KMS-11 (cell line): Measurements from ENCODE around the gene ARSJ.

Source experiments
- H2AFZ ChIP-seq: fragments of 200-600 bp; sonication (generic); 2 replicates; pipeline ENCODE4 v1.6.1; 2016; ENCODE audit warnings: antibody characterized with exemption, mixed run types, low read depth
- H3K27ac ChIP-seq: fragments of 200-600 bp; sonication (generic); 2 replicates; pipeline ENCODE4 v1.6.1; 2016; ENCODE audit warnings: mild to moderate bottlenecking, mixed run types
- H3K27me3 ChIP-seq: fragments of 200-600 bp; sonication (generic); 2 replicates; pipeline ENCODE4 v1.6.1; 2017; ENCODE audit warnings: mild to moderate bottlenecking, low read depth, mixed run types, moderate library complexity; ENCODE audit not compliant: insufficient read depth
- H3K36me3 ChIP-seq: fragments of 200-600 bp; sonication (generic); 2 replicates; pipeline ENCODE4 v1.6.1; 2017; ENCODE audit warnings: mild to moderate bottlenecking, mixed run types; ENCODE audit not compliant: insufficient read depth
- H3K4me1 ChIP-seq: fragments of 200-600 bp; sonication (generic); 2 replicates; pipeline ENCODE4 v1.6.1; 2016; ENCODE audit warnings: mild to moderate bottlenecking, low read depth, mixed run types; ENCODE audit not compliant: poor library complexity, severe bottlenecking
- H3K4me2 ChIP-seq: fragments of 200-600 bp; sonication (generic); 2 replicates; pipeline ENCODE4 v1.7.0; 2016; ENCODE audit warnings: mild to moderate bottlenecking, mixed run types
- H3K4me3 ChIP-seq: fragments of 200-600 bp; sonication (generic); IDR thresholded peaks from 2 replicates; pipeline ENCODE4 v1.6.1; 2017; ENCODE audit warnings: low read depth, low read length, mixed read lengths; ENCODE audit not compliant: insufficient read depth
- H3K79me2 ChIP-seq: fragments of 200-600 bp; sonication (generic); 2 replicates; pipeline ENCODE4 v1.6.1; 2016; ENCODE audit warnings: low read depth, mixed run types; ENCODE audit not compliant: insufficient read depth
- H3K9ac ChIP-seq: fragments of 200-600 bp; sonication (generic); 2 replicates; pipeline ENCODE4 v1.6.1; 2016; ENCODE audit warnings: mild to moderate bottlenecking, mixed run types
- H4K20me1 ChIP-seq: fragments of 200-600 bp; sonication (generic); 2 replicates; pipeline ENCODE4 v1.6.1; 2016; ENCODE audit warnings: mild to moderate bottlenecking, mixed run types; ENCODE audit not compliant: insufficient read depth
- CTCF ChIP-seq: fragments of 200-600 bp; sonication (generic); conservative IDR thresholded peaks from 2 replicates; pipeline ENCODE4 v1.6.1; 2017; ENCODE audit warnings: low read depth, mild to moderate bottlenecking, antibody characterized with exemption, low read length, moderate library complexity, mixed read lengths

Gene ARSJ

GRCh38 chr4:113899271-113900070 lies 80.0 kb downstream of the ARSJ start:
- H3K27ac ChIP-seq = peak overlapping the region; percentile 50
- no peaks in the 10 kb centered on the region for H3K79me2 ChIP-seq
- no peaks in the 10 kb centered on the region for H3K36me3 ChIP-seq
- H2AFZ ChIP-seq = peak overlapping the region; percentile 14; the same call in 1 of the 2 replicates
- no peak for TF ChIP-seq CTCF
- H3K4me2 ChIP-seq = peak overlapping the region; percentile 58
- H4K20me1 ChIP-seq = no peaks in the 10 kb centered on the region
- no peak overlapping the region for H3K9ac ChIP-seq
- peaks cover 26% of the 10 kb centered on the region for H3K4me1 ChIP-seq
- no peak overlapping the region for H3K4me3 ChIP-seq
- H3K27me3 ChIP-seq = no peaks in the 10 kb centered on the region

GRCh38 chr4:113893546-113893945 lies 85.9 kb downstream of the ARSJ start:
- Histone ChIP-seq H3K4me2 (no peak overlapping the region), H3K4me3 (no peak overlapping the region), H3K4me1 (peaks cover 4% of the 10 kb centered on the region), H3K79me2 (no peaks in the 10 kb centered on the region), H3K27me3 (no peaks in the 10 kb centered on the region), H3K36me3 (no peaks in the 10 kb centered on the region), H3K9ac (no peak overlapping the region), H4K20me1 (no peaks in the 10 kb centered on the region), H3K27ac (no peak overlapping the region), H2AFZ (no peak overlapping the region)
- no peak; the same call in 1 of the 2 replicates for TF ChIP-seq CTCF

- Histone ChIP-seq H3K4me2 (no peak overlapping the region), H2AFZ (no peak overlapping the region), H3K9ac (no peak overlapping the region), H3K27me3 (no peaks in the 10 kb centered on the region), H3K27ac (no peak overlapping the region), H3K36me3 (no peaks in the 10 kb centered on the region), H3K4me1 (no peaks in the 10 kb centered on the region), H4K20me1 (no peaks in the 10 kb centered on the region), H3K4me3 (no peak overlapping the region), H3K79me2 (no peaks in the 10 kb centered on the region)
- TF ChIP-seq CTCF = no peak
These were observed 91.4 kb downstream of the ARSJ start for GRCh38 chr4:113888006-113888405.

GRCh38 chr4:113885291-113885690 lies 94.2 kb downstream of the ARSJ start:
- TF ChIP-seq CTCF = no peak
- H3K27ac ChIP-seq = no peak overlapping the region
- H4K20me1 ChIP-seq = no peaks in the 10 kb centered on the region
- no peaks in the 10 kb centered on the region for H3K4me1 ChIP-seq
- no peak overlapping the region for H3K4me2 ChIP-seq
- H3K79me2 ChIP-seq = no peaks in the 10 kb centered on the region
- H3K27me3 ChIP-seq = no peaks in the 10 kb centered on the region
- H3K4me3 ChIP-seq = no peak overlapping the region
- H3K9ac ChIP-seq = no peak overlapping the region
- H2AFZ ChIP-seq = no peak overlapping the region
- no peaks in the 10 kb centered on the region for H3K36me3 ChIP-seq
